ENCODE data around the gene MPP3.

DNA sequence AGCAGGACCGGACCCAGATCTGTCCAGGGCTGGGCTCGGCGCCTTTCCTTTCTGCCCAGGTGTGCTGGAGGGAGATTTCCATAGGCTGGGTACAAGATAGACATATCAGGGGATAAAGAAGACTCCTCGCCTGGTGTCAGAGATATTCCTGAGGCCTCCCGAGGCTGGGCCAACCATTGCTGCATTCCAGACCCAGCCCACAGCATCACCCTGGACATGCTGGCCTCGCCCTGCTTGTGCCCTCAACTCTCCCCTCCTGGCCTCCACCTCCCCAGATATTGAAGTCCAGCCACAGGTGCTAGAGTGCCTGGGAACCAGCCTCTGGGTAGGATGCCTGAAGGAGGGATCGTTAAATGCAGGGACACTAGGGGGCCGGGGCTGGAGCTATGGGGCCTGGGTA is 16.2 kb upstream of the MPP3 start:
- TF ChIP-seq CTCF (optimal IDR thresholded peaks at IDR 0.05 in 1 of 3, IDR thresholded peaks at IDR 0.05 in 1 of 3, conservative IDR thresholded peaks at IDR 0.05 in 1 of 3; ENCODE audit: extremely low read depth in 1 of 3, insufficient read depth in 2 of 3, low read length in 3 of 3) (no peak), EZH2 (IDR thresholded peaks at IDR 0.05; ENCODE audit: low read length) (no peak)

All from keratinocyte (primary cell).